ENCODE results near the gene NFX1.

Gene NFX1

GRCh38 chr9:33290247-33291030 is at the start of gene NFX1:
NFX1 (plus strand) TSS chr9:33290516; CDS start chr9:33290573, 57 bp downstream.
- peak; percentile 91 for DNase-seq

GRCh38 chr9:33241298-33241697 is 49.0 kb upstream of the NFX1 start:
- no peak for DNase-seq

GRCh38 chr9:33242609-33243134 is 47.6 kb upstream of the NFX1 start:
- DNase-seq: no peak

GRCh38 chr9:33244137-33244784 is 46.1 kb upstream of the NFX1 start:
- DNase-seq: no peak

DNA sequence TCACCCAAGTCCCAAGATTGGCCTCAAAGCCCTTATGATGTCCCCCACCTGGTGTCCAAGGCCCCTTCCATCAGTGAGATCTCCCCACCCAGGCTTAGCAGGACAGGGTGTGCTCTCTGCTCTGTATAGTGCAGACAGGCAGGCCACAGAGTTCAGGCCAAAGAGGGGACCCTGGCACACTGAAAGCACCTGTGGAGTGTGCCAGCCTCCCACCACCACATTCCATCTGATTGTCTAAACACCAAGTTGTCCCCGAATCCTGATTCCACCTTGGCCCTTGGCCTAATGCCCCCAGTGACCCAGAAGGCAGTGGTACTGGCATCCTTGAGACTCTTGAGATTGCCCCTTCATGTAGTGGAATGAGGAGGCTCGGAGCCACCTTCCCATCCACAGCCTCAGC is 45.0 kb upstream of the NFX1 start:
- DNase-seq: no peak

GRCh38 chr9:33246269-33246860 is 44.0 kb upstream of the NFX1 start:
- no peak for DNase-seq

GRCh38 chr9:33248606-33249005 is 41.7 kb upstream of the NFX1 start:
- no peak for DNase-seq

GRCh38 chr9:33249087-33249658 is 41.1 kb upstream of the NFX1 start:
- DNase-seq: no peak

- no peak for DNase-seq
Observed at GRCh38 chr9:33249983-33250382, 40.3 kb upstream of the NFX1 start.

DNA sequence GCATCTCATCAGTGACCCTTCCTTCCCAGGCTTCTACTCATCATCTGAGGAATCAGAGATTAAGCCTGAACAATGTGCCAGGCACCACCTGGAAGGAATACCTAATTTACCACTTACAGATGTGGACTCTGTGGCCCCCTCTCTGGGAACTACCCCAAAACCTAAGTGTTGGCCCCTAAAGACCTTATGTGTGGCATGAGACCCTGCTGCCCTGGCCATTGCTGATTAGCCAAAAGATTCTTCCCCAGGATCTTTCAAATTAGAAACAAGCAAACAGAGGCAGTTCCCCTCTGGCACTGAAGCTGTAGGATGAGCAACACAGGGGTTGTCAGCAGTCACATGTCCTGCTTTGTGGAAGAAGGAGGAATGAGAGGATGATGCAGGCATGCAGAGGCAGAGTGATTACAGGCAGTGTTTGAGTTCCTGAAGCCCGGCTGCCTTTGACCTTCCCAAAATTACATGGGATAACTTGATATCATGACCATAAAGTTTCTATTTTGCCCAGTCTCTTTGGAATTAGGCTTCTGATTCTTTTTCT is 39.8 kb upstream of the NFX1 start:
- no peak for DNase-seq

DNA sequence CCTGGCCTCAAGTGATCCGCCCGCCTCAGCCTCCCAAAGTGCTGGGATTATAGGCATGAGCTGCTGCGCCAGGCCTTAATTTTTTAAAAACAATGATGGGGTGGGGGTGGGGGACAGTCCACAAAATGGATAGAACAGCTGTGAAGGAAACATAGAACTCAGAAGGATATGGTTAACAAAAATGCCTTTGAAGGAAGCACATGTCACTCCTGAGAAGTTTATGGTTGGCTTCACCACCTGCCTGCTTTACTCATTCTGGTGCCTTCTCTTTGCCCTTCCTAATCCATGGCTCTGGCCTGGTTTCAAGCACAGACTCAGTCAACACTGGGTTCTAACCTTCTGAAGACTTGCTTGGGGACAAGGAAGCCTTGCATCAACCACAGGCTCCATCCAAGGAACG is 36.1 kb upstream of the NFX1 start:
- DNase-seq: no peak

- no peak for DNase-seq
Observed at GRCh38 chr9:33255014-33255413, 35.3 kb upstream of the NFX1 start.

DNA sequence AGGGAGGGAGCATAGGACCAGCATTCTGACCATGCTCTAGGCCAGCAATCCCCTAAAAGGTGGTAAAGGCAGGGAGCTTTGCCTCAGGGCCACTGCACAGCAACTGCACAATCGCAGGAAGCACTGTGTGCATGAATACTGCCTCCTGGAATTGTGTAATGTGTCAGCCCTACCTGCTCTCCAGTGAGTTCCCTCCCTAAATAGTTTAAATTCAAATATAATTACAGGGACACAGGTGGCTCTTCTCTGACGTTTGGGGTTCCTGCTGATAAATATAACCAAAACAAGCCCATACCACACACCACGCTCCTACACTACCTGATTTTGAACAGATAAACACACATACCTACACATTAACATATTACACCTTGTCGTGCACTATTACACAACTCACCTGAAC is 34.8 kb upstream of the NFX1 start:
- no peak for DNase-seq

DNA sequence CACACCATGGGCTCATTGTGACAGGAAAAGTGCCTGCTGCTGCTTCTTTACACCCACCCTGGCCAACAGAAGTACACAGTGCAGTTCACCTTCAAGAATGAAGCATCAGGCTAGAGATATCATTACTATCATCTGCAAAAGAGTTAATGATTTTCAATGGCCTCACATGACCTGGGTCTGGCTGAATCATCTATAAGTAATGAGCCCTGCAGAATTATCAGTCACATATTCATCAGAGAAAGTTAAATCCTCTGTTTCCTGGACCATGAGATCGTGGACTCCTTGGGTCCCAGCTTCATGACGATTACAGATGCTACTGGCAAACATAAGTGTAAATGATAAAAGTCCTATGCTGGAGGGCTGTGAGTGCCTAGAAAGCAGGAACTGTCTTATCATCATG is 34.1 kb upstream of the NFX1 start:
- no peak for DNase-seq

GRCh38 chr9:33257276-33257675 is 33.0 kb upstream of the NFX1 start:
- DNase-seq: no peak

DNA sequence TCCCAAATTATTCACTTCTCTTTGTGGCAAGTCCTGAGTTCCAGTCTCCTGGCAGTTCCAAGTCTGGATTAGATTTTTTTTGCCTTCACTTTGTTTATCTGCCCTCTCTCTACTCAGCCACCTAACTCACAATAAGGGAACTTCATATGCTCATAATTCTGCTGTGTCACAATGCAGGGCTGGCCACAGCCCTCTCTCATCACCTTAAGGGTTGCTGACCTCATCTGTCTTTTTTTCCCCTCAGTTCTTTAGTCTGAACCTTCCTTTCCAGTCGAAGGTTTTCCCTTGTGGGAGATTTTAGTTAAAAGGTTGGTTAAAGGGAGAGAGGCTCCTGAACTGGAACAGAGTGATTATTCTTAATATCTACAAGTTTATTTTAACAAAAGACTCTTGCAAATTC is 29.9 kb upstream of the NFX1 start:
- DNase-seq: no peak

DNA sequence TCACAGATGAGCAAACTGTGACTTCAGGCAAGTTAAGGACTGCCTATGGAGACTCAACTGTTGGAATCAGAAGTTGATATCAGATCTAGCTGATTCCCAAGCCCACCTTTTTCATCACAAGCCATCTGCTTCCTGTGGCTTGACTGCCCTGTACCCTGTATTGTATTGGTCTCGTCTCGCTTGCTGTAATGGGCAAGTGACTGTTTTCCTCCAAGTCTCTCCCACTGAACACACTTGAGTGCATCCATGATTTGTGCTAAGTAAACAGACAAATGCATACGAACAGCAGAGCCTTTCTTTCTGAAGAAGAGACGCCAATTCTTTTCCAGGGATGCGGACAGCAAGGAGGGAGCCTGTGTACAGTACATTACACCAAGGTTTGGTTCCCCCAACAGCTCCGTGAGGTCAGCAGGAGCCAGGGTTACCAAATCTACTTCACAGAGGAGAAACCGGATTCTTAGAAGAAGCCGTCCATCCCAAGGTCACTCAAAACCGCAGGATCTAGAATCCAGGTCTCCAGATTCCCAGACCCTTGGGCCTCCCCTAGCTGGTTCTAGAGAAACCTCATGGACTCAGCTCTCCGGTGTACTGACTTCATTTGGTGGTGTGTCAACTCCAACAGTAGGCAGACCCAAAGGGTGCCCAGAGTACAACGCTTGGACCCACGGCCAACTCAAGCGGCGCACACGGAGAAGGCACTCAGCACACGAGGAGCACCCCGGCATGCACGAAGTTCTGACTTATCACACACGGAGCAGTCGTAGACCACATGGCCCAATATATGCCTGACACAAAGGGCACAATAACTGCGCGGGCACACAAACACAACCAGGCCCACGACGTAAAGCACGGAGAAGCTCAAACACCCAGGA is 26.9 kb upstream of the NFX1 start:
- no peak for DNase-seq

GRCh38 chr9:33264003-33264472 is 26.3 kb upstream of the NFX1 start:
- DNase-seq: no peak

- DNase-seq: peak; percentile 97
Observed at GRCh38 chr9:33264473-33265177, 25.7 kb upstream of the NFX1 start, which contains the start of the genes BAG1 and CHMP5. BAG1 (minus strand) TSS chr9:33264708. CHMP5 (plus strand) TSS chr9:33265049; CDS start chr9:33265079, 30 bp downstream.

DNA sequence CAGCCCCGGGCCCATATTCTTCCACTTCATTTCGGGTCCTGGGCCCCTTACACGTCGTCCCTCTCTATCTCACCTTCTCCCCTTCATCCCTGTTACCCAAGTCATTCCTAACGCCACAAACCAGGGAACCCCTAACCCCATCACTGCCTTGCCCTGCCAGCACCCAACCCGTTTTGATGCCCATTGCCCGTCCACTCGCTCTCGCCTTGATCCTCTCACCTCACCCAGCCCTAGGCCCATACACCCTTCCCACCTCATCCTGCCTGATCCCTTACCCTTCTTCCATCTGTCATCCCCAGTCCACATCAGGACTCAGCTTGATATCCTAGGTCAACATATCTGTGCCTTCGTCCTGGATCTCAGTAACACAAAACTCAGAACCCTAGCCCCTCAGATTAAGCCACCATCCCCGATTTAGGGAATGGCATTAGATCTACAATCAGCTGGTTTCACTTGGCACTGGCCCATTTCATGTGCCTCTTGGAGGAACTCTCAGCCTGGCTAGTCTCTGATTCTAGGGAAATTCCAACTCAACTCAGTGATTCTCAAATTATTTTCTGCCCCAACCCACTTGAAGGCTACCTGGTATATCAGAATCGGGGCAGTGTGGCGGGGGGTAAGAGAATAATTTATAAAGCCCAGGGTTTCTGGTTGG is 25.0 kb upstream of the NFX1 start:
- no peak for DNase-seq

Measured in NCI-H1048 (cell line).